B cell (primary cell): ENCODE results near the gene MLLT11.

Experiments used
- EZH2 ChIP-seq: IDR thresholded peaks from 2 replicates; pipeline ENCODE4 v1.6.1; 2012; ENCODE audit warnings: borderline replicate concordance, low read depth, mild to moderate bottlenecking, moderate library complexity, low read length; ENCODE audit not compliant: insufficient read depth, poor library complexity, severe bottlenecking
- TF ChIP-seq, protein P1 (sequence below): fragments of 200-600 bp; IDR thresholded peaks from one replicate; pipeline ENCODE4 v1.8.0; 2022; ENCODE audit warnings: antibody characterized with exemption, mild to moderate bottlenecking

DNA sequence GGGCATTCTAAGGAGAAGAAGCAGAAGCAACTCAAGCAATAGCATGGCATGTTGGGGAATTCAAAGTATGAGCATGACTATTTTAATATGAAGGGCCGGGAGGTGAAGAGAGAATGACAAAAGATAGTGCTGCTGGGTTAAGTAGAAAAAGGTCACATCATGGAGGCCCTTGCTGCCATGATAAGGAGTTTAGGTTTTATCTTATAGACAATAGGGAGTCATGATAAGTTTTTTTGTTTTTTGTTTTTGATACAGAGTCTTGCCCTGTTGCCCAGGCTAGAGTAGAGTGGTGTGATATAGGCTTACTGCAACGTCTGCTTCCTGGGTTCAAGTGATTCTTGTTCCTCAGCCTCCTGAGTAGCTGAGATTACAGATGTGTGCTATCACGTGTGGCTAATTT, 20.7 kb upstream of the MLLT11 start:
- TF ChIP-seq, protein P1, sequence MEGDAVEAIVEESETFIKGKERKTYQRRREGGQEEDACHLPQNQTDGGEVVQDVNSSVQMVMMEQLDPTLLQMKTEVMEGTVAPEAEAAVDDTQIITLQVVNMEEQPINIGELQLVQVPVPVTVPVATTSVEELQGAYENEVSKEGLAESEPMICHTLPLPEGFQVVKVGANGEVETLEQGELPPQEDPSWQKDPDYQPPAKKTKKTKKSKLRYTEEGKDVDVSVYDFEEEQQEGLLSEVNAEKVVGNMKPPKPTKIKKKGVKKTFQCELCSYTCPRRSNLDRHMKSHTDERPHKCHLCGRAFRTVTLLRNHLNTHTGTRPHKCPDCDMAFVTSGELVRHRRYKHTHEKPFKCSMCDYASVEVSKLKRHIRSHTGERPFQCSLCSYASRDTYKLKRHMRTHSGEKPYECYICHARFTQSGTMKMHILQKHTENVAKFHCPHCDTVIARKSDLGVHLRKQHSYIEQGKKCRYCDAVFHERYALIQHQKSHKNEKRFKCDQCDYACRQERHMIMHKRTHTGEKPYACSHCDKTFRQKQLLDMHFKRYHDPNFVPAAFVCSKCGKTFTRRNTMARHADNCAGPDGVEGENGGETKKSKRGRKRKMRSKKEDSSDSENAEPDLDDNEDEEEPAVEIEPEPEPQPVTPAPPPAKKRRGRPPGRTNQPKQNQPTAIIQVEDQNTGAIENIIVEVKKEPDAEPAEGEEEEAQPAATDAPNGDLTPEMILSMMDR, result no peak
- no peak for TF ChIP-seq EZH2
